ENCODE results near the gene NRXN3.

Gene NRXN3

DNA sequence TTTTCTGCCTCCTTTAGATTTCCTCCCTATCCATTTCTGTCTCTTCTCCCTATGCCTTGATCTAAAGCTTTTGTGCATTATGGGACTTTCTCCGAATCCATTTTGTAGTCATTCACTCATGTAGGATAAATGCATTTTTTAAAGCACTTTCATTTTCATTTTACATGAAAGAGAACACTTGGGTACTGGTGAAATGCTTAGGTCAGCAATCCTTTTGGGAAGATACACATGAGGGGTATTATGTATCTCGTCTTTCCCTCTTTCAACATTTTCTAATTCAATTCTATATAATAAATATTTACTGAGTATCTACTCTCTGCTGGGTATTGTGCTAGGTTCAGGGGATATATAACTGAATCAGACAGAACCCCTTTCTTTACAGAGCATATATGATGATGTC, 577.6 kb downstream of the NRXN3 start:
- WGBS, 2 experiments (ENCODE audit: insufficient coverage in 2 of 2), result no CpG with 5 or more reads among the region's 2 CpGs

DNA sequence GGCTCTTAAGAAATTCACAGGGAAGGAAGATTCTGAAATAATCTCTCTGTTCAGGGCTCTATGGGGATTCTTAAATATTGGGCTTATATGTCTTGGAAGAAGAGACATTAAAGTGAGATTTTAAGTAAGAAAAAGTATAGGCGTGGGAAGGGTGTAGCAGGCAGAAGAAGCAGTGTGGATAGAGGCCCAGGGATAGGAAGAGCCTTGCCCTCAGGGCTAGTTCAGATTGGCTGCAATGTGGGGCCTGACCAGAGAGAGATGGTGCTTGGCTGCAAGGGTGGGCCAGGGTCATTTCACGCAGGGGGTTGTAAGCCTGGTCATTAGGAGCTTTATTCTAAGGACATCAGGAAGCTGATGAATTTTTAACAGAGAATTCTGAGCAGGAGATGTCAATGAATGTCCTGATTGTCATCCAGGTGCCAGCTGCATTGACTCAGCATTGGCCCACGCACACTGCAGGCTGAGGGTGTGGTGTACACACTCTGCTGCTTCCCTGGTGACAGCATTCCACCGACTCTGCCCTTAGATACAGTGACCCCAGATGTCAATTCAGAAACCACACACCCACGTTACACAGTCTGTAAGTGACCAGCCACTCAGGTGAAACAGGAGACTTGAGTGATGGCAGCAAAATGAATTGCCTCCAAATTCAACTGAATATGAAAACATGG, 582.5 kb downstream of the NRXN3 start:
- 82 to 85% methylated on average over 5 of the region's 5 CpGs for WGBS, 2 experiments (ENCODE audit: insufficient coverage in 2 of 2)
- Histone ChIP-seq H3K27ac (ENCODE audit: low read depth, low read length, severe bottlenecking) (no peak overlapping the region), H3K4me1 (ENCODE audit: control insufficient read depth, insufficient read depth, low read length, poor library complexity, severe bottlenecking) (peaks cover 3% of the 10 kb centered on the region), H3K36me3 (ENCODE audit: control insufficient read depth, insufficient read depth, low read length) (no peaks in the 10 kb centered on the region), H3K9me3 (ENCODE audit: control insufficient read depth, low read length) (no peaks in the 10 kb centered on the region), H3K4me3 (ENCODE audit: extremely low read depth, insufficient read depth, low read length, poor library complexity, severe bottlenecking) (no peak overlapping the region)

More for the DNA sequence above, 577.6 kb downstream of the NRXN3 start:
- Histone ChIP-seq H3K36me3 (ENCODE audit: control insufficient read depth, insufficient read depth, low read length) (no peaks in the 10 kb centered on the region), H3K9me3 (ENCODE audit: control insufficient read depth, low read length) (no peaks in the 10 kb centered on the region), H3K27ac (ENCODE audit: low read depth, low read length, severe bottlenecking) (no peak overlapping the region), H3K4me1 (ENCODE audit: control insufficient read depth, insufficient read depth, low read length, poor library complexity, severe bottlenecking) (peaks cover 3% of the 10 kb centered on the region), H3K4me3 (ENCODE audit: extremely low read depth, insufficient read depth, low read length, poor library complexity, severe bottlenecking) (no peak overlapping the region)

DNA sequence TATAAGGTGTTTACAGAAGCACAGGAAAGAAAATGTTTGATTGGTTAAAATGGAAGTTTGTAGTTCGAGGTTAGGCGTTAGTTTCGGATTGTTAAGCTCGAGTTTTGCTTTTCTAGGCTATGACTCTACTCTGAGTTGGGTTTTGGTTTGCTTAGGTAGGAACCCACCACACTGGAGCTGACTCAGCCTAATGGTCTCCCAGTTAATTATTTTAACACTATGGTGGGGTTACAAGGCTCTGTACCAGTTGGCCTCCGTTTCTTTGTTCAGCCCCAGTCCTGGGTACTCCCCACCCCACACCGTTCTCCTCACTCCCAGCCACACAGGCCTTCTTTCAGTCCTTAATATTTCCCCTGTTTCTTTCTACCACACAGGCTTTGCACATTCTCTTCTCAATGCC, 583.9 kb downstream of the NRXN3 start:
- Histone ChIP-seq H3K9me3 (ENCODE audit: control insufficient read depth, low read length) (no peaks in the 10 kb centered on the region), H3K4me1 (ENCODE audit: control insufficient read depth, insufficient read depth, low read length, poor library complexity, severe bottlenecking) (peaks cover 3% of the 10 kb centered on the region), H3K36me3 (ENCODE audit: control insufficient read depth, insufficient read depth, low read length) (no peaks in the 10 kb centered on the region), H3K27ac (ENCODE audit: low read depth, low read length, severe bottlenecking) (no peak overlapping the region), H3K4me3 (ENCODE audit: extremely low read depth, insufficient read depth, low read length, poor library complexity, severe bottlenecking) (no peak overlapping the region)
- 91 to 97% methylated on average over 4 to 6 of the region's 6 CpGs for WGBS, 2 experiments (ENCODE audit: insufficient coverage in 2 of 2)

DNA sequence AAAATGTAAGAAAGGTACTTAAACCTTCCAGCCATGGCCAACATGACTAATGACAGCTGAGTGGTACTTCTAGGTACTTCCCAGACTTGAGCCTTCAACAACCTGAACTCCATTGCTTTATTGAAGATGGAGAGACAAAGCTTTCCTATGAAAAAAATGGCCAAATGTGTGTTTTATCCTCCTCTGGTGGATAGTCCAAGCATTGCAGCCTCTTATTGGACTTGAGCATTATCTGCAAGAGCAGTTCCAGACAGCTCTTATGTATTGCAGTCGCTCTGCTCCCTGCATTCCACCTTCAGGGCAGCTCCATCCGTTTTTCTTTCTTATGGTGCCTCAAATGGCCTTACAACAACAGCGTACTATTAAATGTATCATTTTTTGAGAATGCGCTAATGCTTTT, 588.2 kb downstream of the NRXN3 start:
- 69 to 78% methylated on average over 2 to 4 of the region's 4 CpGs for WGBS, 2 experiments (ENCODE audit: insufficient coverage in 2 of 2)
- Histone ChIP-seq H3K27ac (ENCODE audit: low read depth, low read length, severe bottlenecking) (no peak overlapping the region), H3K4me1 (ENCODE audit: control insufficient read depth, insufficient read depth, low read length, poor library complexity, severe bottlenecking) (no peaks in the 10 kb centered on the region), H3K4me3 (ENCODE audit: extremely low read depth, insufficient read depth, low read length, poor library complexity, severe bottlenecking) (no peak overlapping the region), H3K36me3 (ENCODE audit: control insufficient read depth, insufficient read depth, low read length) (no peaks in the 10 kb centered on the region), H3K9me3 (ENCODE audit: control insufficient read depth, low read length) (no peaks in the 10 kb centered on the region)

DNA sequence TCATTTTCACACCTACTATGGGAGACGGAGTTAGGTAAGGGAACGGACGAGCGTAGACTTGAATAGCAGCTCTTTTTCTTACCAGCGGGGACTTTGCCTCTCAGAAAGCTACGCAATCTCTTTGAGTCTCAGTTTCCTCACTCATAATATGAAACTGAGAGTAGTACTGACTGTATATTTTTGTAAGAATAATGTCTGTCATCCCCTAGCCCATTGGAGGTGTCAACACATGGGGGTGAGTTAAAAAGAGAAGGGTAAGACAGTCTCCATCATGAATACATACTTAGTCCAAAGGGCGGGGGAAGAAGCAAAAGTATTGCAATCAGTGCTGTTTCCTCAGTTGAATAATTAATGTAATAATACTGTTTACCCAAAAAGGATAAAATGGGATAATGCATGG, 592.2 kb downstream of the NRXN3 start:
- WGBS, 2 experiments (ENCODE audit: insufficient coverage in 2 of 2), result 98 to 100% methylated on average over 3 to 6 of the region's 7 CpGs

DNA sequence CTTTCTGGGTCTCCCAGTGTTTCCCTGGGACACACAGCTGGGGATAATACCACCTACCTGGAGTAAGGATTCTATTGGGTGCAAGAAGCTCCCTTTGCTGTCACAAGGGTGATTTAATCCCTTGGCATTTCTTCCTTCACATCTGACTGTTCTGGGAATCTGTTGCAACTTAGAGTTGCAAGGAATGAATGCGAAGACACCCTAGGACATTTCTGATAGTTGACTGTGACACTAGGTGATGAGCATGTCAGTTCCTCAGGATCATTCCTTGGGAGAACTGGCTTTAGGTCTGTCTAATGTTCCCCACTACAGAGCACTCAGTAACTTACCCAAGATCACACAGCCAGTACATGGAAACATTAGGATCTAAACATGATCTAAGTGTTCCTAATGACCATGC, 593.6 kb downstream of the NRXN3 start:
- Histone ChIP-seq H3K4me3 (ENCODE audit: extremely low read depth, insufficient read depth, low read length, poor library complexity, severe bottlenecking) (no peak overlapping the region), H3K4me1 (ENCODE audit: control insufficient read depth, insufficient read depth, low read length, poor library complexity, severe bottlenecking) (peaks cover 12% of the 10 kb centered on the region), H3K36me3 (ENCODE audit: control insufficient read depth, insufficient read depth, low read length) (no peaks in the 10 kb centered on the region), H3K27ac (ENCODE audit: low read depth, low read length, severe bottlenecking) (no peak overlapping the region), H3K9me3 (ENCODE audit: control insufficient read depth, low read length) (no peaks in the 10 kb centered on the region)
- 100% methylated on average over 1 of the region's 1 CpG; no CpG with 5 or more reads in 1 of the 2 experiments for WGBS, 2 experiments (ENCODE audit: insufficient coverage in 2 of 2)

More for the DNA sequence above, 592.2 kb downstream of the NRXN3 start:
- Histone ChIP-seq H3K4me1 (ENCODE audit: control insufficient read depth, insufficient read depth, low read length, poor library complexity, severe bottlenecking) (peaks cover 12% of the 10 kb centered on the region), H3K36me3 (ENCODE audit: control insufficient read depth, insufficient read depth, low read length) (no peaks in the 10 kb centered on the region), H3K9me3 (ENCODE audit: control insufficient read depth, low read length) (no peaks in the 10 kb centered on the region), H3K27ac (ENCODE audit: low read depth, low read length, severe bottlenecking) (no peak overlapping the region), H3K4me3 (ENCODE audit: extremely low read depth, insufficient read depth, low read length, poor library complexity, severe bottlenecking) (no peak overlapping the region)

DNA sequence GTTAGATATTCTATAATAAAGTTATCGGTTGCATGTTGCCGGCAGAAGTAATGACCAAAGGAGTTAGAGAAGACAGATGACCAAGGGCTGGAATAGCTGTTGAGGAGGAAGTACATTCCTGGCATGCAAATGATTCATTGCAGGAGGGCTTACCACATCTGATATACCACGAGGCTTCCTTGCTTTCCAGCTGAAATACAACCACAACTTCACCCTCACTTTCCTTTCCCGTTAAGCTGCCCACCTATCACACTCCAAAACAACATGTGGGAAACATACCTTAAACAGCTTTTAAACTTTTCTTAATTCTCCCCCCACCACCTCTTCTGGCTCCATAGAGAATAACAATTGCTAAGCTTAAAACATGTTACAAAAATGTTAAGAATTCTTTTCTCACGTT, 594.1 kb downstream of the NRXN3 start:
- H3K27ac ChIP-seq (ENCODE audit: low read depth, low read length, severe bottlenecking), result no peak overlapping the region
- no peak overlapping the region for H3K4me3 ChIP-seq (ENCODE audit: extremely low read depth, insufficient read depth, low read length, poor library complexity, severe bottlenecking)
- H3K4me1 ChIP-seq (ENCODE audit: control insufficient read depth, insufficient read depth, low read length, poor library complexity, severe bottlenecking), result peaks cover 12% of the 10 kb centered on the region
- no peaks in the 10 kb centered on the region for H3K36me3 ChIP-seq (ENCODE audit: control insufficient read depth, insufficient read depth, low read length)
- no peaks in the 10 kb centered on the region for H3K9me3 ChIP-seq (ENCODE audit: control insufficient read depth, low read length)
- 30 to 46% methylated on average over 2 to 5 of the region's 5 CpGs for WGBS, 2 experiments (ENCODE audit: insufficient coverage in 2 of 2)

DNA sequence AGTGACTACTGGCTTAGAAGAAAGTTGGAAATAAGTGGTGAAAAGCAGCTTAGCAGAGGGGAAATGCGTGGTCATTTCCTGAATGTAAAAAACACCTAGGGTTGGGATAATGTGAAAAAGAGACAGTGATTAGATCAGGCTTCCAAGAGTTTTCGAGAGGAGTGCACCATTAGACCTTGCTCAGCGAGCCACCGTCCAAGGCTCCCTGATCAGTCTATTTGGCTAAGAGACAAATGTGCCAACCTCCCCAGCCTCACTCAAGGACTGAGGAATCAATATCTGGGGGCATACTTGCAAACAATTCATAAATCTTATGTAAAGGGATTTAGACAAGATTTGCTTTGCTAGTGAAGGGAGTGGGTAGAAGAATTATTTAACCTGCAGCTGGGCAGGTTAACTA, 594.5 kb downstream of the NRXN3 start:
- H3K9me3 ChIP-seq (ENCODE audit: control insufficient read depth, low read length), result no peaks in the 10 kb centered on the region
- peaks cover 12% of the 10 kb centered on the region for H3K4me1 ChIP-seq (ENCODE audit: control insufficient read depth, insufficient read depth, low read length, poor library complexity, severe bottlenecking)
- WGBS, 2 experiments (ENCODE audit: insufficient coverage in 2 of 2), result 66 to 85% methylated on average over 3 to 4 of the region's 4 CpGs
- no peak overlapping the region for H3K4me3 ChIP-seq (ENCODE audit: extremely low read depth, insufficient read depth, low read length, poor library complexity, severe bottlenecking)
- H3K27ac ChIP-seq (ENCODE audit: low read depth, low read length, severe bottlenecking), result no peak overlapping the region
- no peaks in the 10 kb centered on the region for H3K36me3 ChIP-seq (ENCODE audit: control insufficient read depth, insufficient read depth, low read length)

DNA sequence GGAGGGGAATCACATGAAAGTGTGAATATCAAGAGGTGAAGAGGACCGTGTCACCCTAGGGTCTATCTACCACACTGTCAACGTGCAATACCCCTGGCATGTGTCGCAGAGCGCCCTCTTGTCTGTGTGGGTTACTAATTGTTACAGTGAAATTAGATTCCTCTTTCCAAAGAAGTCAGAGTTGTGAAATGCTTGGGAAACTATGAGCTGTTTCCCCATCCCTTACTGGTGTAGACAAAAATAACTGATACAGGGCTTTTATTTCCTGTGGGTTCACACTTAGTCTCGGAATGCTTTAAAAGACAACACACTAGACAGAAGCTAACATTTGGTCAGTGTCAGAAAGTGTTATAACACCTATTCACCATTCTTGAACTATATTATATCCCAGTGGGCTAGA, 597.3 kb downstream of the NRXN3 start:
- no peak overlapping the region for H3K4me3 ChIP-seq (ENCODE audit: extremely low read depth, insufficient read depth, low read length, poor library complexity, severe bottlenecking)
- H3K36me3 ChIP-seq (ENCODE audit: control insufficient read depth, insufficient read depth, low read length), result no peaks in the 10 kb centered on the region
- H3K9me3 ChIP-seq (ENCODE audit: control insufficient read depth, low read length), result no peaks in the 10 kb centered on the region
- 100% methylated on average over 2 of the region's 5 CpGs; no CpG with 5 or more reads in 1 of the 2 experiments for WGBS, 2 experiments (ENCODE audit: insufficient coverage in 2 of 2)
- no peak overlapping the region for H3K27ac ChIP-seq (ENCODE audit: low read depth, low read length, severe bottlenecking)
- peaks cover 12% of the 10 kb centered on the region for H3K4me1 ChIP-seq (ENCODE audit: control insufficient read depth, insufficient read depth, low read length, poor library complexity, severe bottlenecking)

DNA sequence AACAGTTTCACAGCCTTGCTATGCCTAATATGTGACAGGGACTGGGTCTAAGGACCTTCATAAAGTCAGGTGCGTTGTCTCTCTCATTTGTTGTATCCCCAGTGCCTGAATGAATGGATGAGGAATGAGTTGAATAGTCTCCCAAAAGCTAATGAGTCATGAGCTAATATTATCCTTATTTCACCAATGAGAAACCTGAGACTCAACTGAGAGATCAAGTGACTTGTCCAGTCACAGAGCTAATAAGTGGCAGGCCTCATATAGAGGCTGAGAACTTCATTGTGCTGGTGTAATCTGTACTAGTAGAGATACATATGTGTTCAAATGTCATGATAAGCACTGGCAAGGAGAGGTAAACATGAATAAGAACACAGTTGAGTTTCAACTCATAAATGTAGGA, 612.4 kb downstream of the NRXN3 start:
- no peaks in the 10 kb centered on the region for H3K36me3 ChIP-seq (ENCODE audit: control insufficient read depth, insufficient read depth, low read length)
- no CpG with 5 or more reads among the region's 1 CpG for WGBS, 2 experiments (ENCODE audit: insufficient coverage in 2 of 2)
- no peaks in the 10 kb centered on the region for H3K9me3 ChIP-seq (ENCODE audit: control insufficient read depth, low read length)
- H3K4me1 ChIP-seq (ENCODE audit: control insufficient read depth, insufficient read depth, low read length, poor library complexity, severe bottlenecking), result no peaks in the 10 kb centered on the region
- no peak overlapping the region for H3K27ac ChIP-seq (ENCODE audit: low read depth, low read length, severe bottlenecking)
- no peak overlapping the region for H3K4me3 ChIP-seq (ENCODE audit: extremely low read depth, insufficient read depth, low read length, poor library complexity, severe bottlenecking)

DNA sequence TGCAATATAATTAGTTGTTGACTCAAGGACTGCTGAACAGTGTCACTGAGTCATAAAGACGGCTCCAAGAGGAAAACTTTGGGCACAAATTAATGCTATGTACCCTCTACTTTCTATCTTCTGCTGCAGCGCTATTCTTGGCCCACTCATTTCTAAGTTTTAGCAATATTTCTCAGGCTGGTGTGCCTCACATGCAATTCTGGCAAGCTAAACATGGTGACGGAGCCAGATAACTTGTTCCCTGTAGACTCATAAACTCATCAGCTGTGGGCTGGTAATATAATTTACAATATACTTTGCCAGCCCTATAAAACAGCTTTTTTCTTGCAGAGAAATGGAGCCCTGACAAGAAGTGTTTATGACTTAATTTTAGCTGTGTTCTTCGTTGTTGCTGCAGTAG, 615.1 kb downstream of the NRXN3 start:
- no peak overlapping the region for H3K27ac ChIP-seq (ENCODE audit: low read depth, low read length, severe bottlenecking)
- H3K4me3 ChIP-seq (ENCODE audit: extremely low read depth, insufficient read depth, low read length, poor library complexity, severe bottlenecking), result no peak overlapping the region
- WGBS, 2 experiments (ENCODE audit: insufficient coverage in 2 of 2), result 88 to 92% methylated on average over 2 of the region's 4 CpGs

More for the DNA sequence above, 615.1 kb downstream of the NRXN3 start:
- no peaks in the 10 kb centered on the region for H3K36me3 ChIP-seq (ENCODE audit: control insufficient read depth, insufficient read depth, low read length)
- H3K4me1 ChIP-seq (ENCODE audit: control insufficient read depth, insufficient read depth, low read length, poor library complexity, severe bottlenecking), result no peaks in the 10 kb centered on the region
- H3K9me3 ChIP-seq (ENCODE audit: control insufficient read depth, low read length), result no peaks in the 10 kb centered on the region

All from mesodermal cell (in vitro differentiated cells).